ENCODE data around the gene AMER3. TPM values are rescaled to one million over a fixed set of nuclear protein-coding genes. Genes with fewer than 3 reads are reported as not detected.

The AMER3 gene
- total and polyA plus RNA-seq, 2 of the 8 experiments (the other 6 are each of a cell fraction or from before 2014, with no cell fraction given), result 0.15 to 0.19 TPM

DNA sequence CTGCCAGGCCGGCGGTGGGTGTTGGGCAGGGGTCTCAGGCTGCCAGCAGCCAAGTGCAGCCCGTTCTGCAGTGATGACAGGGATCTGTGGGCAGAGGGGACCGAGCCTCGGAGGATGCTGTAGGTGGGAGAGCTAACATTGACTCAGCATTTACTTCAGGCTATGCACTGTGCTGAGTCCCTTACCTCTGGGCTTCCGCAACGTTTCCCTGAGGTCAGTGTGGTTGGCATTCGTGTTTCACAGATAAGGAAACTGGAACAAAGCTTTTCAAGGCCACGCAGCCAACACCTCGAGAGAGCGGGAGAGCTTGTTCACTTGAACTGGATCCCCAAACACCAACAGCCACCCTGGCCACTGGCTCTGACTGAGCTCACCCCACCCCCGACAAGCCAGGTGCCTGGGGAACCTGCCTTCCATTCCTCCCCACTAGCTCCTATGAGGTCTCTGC is 27.3 kb upstream of the AMER3 start (continued):
- no peak for TF ChIP-seq EGR1 (IDR thresholded peaks at IDR 0.05; ENCODE audit: borderline replicate concordance, low read depth, low read length)
- TF ChIP-seq GTF2F1 (IDR thresholded peaks at IDR 0.05; ENCODE audit: borderline replicate concordance, low read depth, low read length), result no peak

All from H1 (cell line).